GM19099 (cell line): ENCODE results near the gene SLC35G3.

Experiments used
- POLR2A ChIP-seq: IDR thresholded peaks from 3 replicates; pipeline ENCODE4 v1.6.1; 2011; ENCODE audit warnings: low read depth; ENCODE audit not compliant: insufficient read length; ENCODE audit errors: extremely low read depth

The SLC35G3 gene

DNA sequence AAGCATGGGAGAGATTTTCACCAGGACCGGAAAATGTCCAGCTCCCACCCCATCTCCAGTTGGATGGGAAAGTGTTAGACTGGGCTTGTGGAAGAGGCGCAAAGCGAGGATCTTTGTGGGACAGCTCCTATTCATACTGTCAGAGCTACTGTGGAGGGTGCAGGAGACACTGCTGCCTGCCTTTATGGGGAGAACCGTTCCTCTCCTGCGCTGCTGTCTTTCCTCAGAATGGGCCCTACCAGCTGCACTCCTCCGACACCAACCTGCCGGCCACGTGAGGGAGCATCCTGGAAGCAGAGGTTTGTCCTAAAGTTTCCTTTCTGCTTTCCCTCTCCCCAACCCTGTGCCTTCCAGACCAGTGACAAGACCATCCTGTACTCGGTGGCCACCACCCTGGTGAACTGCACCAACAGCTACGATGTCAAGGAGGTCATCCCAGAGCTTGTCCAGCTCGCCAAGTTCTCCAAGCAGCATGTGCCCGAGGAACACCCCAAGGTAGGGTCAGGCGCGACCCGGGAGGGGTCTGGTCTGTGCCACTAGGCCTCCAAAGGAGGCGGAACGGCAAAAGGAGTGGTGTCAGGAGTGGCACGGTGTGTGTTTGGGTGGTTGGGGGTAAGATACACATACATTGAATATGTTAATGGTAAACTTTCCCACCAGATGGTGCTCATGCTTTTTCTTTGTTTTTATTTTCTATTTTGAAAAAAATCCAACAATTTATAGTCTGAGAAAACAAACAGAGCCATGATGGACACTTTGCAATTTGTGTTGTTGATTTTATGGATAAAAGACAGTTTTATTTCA lies 23.0 kb downstream of the SLC35G3 start:
- no peak for TF ChIP-seq POLR2A

DNA sequence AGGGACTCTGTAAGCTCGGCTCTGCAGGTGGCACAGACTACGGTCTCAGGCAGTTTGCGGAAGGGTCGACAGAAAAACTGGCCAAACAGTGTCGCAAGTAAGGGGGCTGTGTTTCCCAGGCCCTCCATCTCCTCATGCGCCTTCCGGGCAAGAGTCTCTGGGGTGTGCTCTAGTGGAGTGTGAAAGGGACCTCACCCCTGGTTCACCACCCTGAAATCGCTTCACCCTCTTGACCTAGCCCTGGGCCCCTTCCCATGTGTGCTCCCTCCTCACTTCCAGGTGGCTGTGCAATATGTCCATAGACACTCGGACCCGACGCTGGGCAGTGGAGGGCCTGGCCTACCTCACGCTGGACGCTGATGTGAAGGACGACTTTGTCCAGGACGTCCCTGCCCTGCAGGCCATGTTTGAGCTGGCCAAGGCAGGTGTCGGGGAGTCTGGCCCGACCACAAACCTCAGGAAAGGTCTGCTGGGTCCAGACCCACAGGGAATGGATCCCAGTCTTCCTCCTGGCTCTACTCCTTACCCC lies 24.3 kb downstream of the SLC35G3 start:
- no peak for TF ChIP-seq POLR2A

DNA sequence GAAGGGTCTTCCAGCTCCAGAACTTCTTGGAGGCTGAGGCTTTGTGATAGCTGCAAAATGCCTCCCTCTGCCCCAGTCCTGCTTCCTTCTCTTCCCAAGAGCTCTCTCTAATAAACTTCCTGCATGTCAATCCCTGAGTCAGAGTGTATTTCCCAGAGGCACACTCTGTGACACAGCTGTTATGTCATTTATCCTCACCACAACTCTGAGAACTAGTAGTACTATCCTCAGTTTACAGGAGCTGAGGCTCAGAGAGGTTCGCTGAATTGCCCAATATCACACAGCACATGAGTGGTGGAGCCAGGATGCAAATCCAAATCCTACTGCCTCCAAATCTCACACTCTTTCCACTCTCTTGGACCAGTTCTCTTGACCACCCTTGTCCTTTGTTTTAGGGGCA lies 26.5 kb downstream of the SLC35G3 start:
- no peak for TF ChIP-seq POLR2A

DNA sequence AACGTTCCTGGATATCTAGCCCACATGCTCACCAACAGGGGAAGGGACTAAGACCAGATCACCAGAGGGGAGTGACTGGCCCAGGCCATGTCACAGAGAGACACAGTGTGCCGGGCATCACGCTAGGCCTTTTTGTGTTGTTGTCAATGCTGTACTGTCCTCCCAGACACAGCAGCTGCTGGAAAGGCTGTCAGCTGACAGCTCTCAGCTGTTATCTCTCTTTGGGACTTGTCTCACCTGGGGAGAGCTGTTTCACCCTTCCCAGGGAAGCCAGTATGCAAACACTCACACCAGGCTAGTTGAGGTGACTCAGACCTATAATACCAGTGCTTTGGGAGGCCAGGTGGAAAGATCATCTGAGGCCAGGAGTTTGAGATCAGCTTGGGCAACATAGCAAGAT lies 27.1 kb downstream of the SLC35G3 start:
- TF ChIP-seq POLR2A: no peak

DNA sequence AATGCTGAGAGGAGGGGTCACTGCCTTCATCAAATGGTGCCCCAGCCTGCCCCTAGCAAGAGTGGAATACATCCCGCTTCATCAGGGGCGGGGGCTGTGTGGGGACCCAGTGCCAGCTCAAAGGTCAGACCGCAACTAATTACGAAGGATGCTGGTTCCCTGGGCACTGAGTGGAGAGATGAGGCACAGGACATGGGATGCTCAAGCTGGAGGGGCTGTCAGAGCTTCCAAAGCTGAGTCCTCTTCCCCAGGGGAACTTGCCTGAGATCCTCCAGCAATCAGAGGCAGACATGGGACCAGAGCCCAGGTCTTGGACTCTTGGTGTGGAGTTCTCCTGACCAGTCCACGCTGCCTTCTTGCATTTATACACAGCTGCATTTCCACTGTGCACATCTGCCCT lies 27.7 kb downstream of the SLC35G3 start:
- no peak for TF ChIP-seq POLR2A

DNA sequence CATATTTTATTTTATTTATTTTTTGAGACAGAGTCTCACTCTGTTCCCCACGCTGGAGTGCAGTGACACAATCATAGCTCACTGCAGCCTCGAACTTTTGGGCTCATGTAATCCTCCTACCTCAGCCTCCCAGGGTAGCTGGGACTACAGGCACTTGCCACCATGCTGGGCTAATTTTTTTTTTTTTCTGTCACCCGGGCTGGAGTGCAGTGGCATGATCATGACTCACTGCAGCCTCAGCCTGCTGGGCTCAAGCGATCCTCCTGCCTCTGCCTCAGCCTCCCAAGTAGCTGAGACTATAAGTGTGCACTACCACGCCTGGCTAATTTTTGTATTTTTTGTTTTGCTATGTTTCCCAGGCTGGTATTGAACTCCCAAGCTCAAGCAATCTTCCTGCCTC lies 29.5 kb downstream of the SLC35G3 start:
- no peak for TF ChIP-seq POLR2A

DNA sequence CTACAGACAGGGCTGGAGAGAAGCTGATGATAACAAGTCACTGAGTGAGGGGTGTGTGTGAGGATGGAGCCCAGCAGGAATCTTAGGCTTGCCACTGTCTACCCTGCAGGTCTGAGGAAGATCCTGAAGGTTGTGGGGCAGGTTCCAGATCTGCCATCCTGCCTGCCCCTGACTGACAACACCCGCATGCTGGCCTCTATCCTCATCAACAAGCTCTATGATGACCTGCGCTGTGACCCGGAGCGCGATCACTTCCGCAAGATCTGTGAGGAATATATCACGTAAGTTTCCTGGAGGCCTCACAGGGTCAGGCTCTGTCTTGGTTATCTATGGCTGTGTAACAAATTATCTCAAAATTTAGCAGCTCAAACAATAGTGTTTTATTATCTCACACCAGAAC lies 30.3 kb downstream of the SLC35G3 start:
- TF ChIP-seq POLR2A: no peak

DNA sequence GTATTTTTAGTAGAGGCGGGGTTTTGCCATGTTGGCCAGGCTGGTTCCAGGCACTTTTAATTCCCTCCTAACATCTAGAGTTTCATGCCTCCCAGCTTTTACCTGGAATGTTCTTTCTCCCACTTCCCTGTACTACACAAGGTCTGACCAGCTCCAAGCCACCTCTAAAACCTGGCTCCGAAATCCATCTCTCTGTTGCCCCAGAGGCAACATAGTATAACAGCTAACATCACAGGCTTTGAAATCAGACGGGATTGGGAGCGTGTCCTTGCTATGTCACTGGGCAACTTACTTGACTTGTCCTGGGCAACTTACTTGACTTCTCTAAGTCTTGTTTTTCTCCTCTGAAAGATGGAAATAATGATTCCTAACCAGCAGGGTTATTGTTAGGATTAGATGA lies 31.4 kb downstream of the SLC35G3 start:
- TF ChIP-seq POLR2A: no peak

GRCh38 chr17:35161281-35161761 lies 32.9 kb downstream of the SLC35G3 start:
- TF ChIP-seq POLR2A: no peak

DNA sequence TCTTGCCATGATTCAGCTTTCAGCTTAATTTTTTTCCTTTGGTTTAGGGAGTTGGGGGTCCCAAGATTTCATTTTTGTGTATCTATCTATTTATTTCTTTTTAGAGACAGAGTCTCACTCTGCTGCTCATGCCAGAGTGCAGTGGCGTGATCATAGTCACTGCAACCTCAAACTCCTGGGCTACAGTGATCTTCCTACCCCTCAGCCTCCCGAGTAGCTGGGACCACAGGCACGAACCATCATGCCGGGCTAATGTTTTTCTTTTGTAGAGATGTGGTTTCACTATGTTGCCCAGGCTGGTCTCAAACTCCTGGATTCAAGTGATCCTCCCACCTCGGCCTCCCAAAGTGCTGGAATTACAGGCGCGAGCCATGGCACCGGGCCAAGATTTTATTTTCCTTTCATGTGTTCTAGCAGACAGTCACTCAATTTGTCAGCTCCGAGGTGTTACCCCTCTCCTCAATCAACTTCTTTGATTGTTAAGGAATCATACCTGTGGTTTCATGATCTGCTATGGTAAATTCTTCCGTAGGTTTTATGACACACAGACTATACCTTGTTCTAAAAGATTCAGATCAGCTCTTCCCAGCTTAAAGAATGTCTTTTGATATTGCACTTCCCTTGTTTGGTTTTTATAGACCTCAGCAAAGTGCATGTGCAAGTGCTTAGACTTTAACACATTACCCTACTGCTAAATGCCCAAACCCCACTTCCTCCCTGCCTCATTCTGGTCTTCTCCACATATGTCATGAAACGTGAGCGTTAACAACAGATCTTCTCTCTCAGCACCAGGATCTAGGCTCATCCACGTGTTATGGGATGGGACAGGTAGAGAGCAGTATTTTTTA lies 33.6 kb downstream of the SLC35G3 start:
- no peak for TF ChIP-seq POLR2A

DNA sequence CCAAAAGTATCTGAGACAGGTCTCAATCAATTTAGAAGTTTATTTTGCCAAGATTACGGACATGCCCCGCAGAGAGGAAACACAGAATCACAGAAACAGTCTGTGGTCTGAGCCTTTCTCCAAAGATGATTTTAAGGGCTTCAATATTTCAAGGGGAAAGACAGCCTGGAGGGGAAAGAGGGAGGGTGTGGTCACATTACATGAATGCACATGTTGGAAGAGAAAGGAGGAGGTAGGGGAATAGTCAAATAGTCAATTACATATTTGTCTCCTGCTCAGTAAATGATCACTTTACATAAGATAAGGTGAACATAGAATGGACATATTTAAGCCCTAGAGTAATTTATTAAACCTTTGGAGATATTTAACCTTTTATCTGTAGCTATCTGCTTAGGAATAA lies 34.3 kb downstream of the SLC35G3 start:
- TF ChIP-seq POLR2A: no peak

DNA sequence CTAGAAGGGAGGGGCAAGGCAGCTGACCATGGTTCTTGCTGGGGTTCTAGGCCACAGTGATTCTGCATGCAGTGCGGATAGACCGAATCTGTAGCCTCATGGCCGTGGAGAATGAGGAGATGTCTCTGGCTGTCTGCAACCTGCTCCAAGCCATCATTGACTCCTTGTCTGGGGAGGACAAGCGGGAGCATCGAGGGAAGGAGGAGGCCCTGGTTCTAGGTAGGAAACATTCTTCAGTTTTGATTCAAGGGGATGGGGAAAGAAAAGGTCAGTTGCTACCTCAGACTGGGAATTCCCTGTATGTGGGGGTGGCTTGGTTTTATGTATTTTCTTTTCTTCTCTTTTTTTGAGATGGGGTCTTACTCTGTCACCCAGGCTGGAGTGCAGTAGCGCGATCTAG lies 38.9 kb downstream of the SLC35G3 start:
- no peak for TF ChIP-seq POLR2A

- TF ChIP-seq POLR2A: no peak
These were observed 39.7 kb downstream of the SLC35G3 start for GRCh38 chr17:35154196-35155165.

DNA sequence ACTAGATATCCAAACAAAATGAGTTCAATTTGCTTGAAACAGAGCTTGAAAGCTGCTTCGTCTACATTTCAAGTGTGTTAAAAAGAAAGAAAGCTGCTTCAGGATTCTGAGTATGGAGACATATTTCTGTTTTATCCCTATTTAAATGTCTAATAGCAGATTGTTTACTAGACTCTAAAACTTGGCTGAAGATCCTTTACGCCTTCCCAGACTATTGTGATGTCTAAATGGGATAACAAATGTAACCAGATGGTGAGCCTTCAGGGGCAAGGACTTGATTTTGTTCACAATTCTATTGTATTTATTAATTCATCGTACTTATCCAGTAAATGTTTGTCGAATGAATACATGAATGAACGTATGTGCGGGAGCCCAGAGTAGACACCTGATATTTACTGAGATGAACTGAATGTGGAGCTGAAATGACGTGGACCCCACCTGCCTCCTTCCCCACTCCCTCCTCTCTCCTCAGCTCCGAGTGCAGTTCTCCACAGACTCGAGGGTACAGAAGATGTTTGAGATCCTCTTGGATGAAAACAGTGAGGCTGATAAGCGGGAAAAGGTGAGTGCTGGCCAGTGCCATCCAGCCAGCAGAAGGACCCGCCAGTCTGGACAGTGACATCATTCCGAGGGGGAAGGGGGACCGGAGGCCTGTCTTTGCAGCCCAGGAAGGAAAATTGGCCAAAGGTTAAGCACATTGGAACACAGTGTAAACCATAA lies 41.6 kb downstream of the SLC35G3 start:
- no peak for TF ChIP-seq POLR2A
